ENCODE data around the gene FNDC8.
"Not testable (repeated sequence)": the region's sequence is repeated elsewhere in the genome, so short reads cannot be mapped to it uniquely, and the experiment has no call there.

The FNDC8 gene

GRCh38 chr17:35101725-35102124, 19.7 kb upstream of the FNDC8 start:
- H3F3A ChIP-seq (ENCODE audit: insufficient read depth): no peaks in the 10 kb centered on the region
- H3K4me2 ChIP-seq (ENCODE audit: low read depth, low read length, poor library complexity, severe bottlenecking): no peak overlapping the region
- H3K4me3 ChIP-seq (ENCODE audit: insufficient read depth, low read length, poor library complexity, severe bottlenecking): no peak overlapping the region
- no peaks in the 10 kb centered on the region for H3K79me2 ChIP-seq (ENCODE audit: insufficient read depth, low read length)
- 0 out of 2 replicates have a peak, but pooled peaks cover 6% of the 10 kb centered on the region for H3K36me3 ChIP-seq (ENCODE audit: low read length)
- no peak overlapping the region for H3K9ac ChIP-seq (ENCODE audit: low read length)
- H4K20me1 ChIP-seq (ENCODE audit: low read depth, low read length): no peaks in the 10 kb centered on the region
- no peak for TF ChIP-seq EZH2phosphoT487 (conservative IDR thresholded peaks at IDR 0.05; ENCODE audit: low read length)
- TF ChIP-seq, protein P1, sequence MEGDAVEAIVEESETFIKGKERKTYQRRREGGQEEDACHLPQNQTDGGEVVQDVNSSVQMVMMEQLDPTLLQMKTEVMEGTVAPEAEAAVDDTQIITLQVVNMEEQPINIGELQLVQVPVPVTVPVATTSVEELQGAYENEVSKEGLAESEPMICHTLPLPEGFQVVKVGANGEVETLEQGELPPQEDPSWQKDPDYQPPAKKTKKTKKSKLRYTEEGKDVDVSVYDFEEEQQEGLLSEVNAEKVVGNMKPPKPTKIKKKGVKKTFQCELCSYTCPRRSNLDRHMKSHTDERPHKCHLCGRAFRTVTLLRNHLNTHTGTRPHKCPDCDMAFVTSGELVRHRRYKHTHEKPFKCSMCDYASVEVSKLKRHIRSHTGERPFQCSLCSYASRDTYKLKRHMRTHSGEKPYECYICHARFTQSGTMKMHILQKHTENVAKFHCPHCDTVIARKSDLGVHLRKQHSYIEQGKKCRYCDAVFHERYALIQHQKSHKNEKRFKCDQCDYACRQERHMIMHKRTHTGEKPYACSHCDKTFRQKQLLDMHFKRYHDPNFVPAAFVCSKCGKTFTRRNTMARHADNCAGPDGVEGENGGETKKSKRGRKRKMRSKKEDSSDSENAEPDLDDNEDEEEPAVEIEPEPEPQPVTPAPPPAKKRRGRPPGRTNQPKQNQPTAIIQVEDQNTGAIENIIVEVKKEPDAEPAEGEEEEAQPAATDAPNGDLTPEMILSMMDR (IDR thresholded peaks at IDR 0.05; ENCODE audit: insufficient read depth, low read length, poor library complexity, severe bottlenecking): no peak
- H3K27me3 ChIP-seq (ENCODE audit: low read length): no peaks in the 10 kb centered on the region
- no peaks in the 10 kb centered on the region for H3K9me3 ChIP-seq (ENCODE audit: insufficient read depth, low read length)
- no peak overlapping the region for H3K27ac ChIP-seq (ENCODE audit: low read depth, low read length)
- no peaks in the 10 kb centered on the region for H3K9me2 ChIP-seq (replicated peaks; ENCODE audit: insufficient read depth, low read length)
- H2AFZ ChIP-seq (ENCODE audit: low read depth, low read length, severe bottlenecking): no peak overlapping the region

GRCh38 chr17:35103271-35103670, 18.1 kb upstream of the FNDC8 start:
- H3K4me2 ChIP-seq (ENCODE audit: low read depth, low read length, poor library complexity, severe bottlenecking): no peak overlapping the region
- H4K20me1 ChIP-seq (ENCODE audit: low read depth, low read length): no peaks in the 10 kb centered on the region
- 0 out of 2 replicates have a peak, but pooled peaks cover 6% of the 10 kb centered on the region for H3K36me3 ChIP-seq (ENCODE audit: low read length)
- H3K9ac ChIP-seq (ENCODE audit: low read length): no peak overlapping the region
- no peak overlapping the region for H2AFZ ChIP-seq (ENCODE audit: low read depth, low read length, severe bottlenecking)
- H3K9me2 ChIP-seq (replicated peaks; ENCODE audit: insufficient read depth, low read length): no peaks in the 10 kb centered on the region
- H3K27ac ChIP-seq (ENCODE audit: low read depth, low read length): no peak overlapping the region
- H3K79me2 ChIP-seq (ENCODE audit: insufficient read depth, low read length): 0 out of 2 replicates have a peak, but pooled peaks cover 4% of the 10 kb centered on the region
- no peaks in the 10 kb centered on the region for H3F3A ChIP-seq (ENCODE audit: insufficient read depth)
- H3K9me3 ChIP-seq (ENCODE audit: insufficient read depth, low read length): no peaks in the 10 kb centered on the region
- TF ChIP-seq EZH2phosphoT487 (conservative IDR thresholded peaks at IDR 0.05; ENCODE audit: low read length): no peak
- TF ChIP-seq, protein P1 (IDR thresholded peaks at IDR 0.05; ENCODE audit: insufficient read depth, low read length, poor library complexity, severe bottlenecking): no peak
- H3K27me3 ChIP-seq (ENCODE audit: low read length): no peaks in the 10 kb centered on the region
- H3K4me3 ChIP-seq (ENCODE audit: insufficient read depth, low read length, poor library complexity, severe bottlenecking): no peak overlapping the region

GRCh38 chr17:35104844-35105450, 16.5 kb upstream of the FNDC8 start:
- TF ChIP-seq, protein P1 (IDR thresholded peaks at IDR 0.05; ENCODE audit: insufficient read depth, low read length, poor library complexity, severe bottlenecking): no peak
- no peak for TF ChIP-seq EZH2phosphoT487 (conservative IDR thresholded peaks at IDR 0.05; ENCODE audit: low read length)
- H3K4me2 ChIP-seq (ENCODE audit: low read depth, low read length, poor library complexity, severe bottlenecking): no peak overlapping the region
- 0 out of 2 replicates have a peak, but pooled peaks cover 6% of the 10 kb centered on the region for H3K36me3 ChIP-seq (ENCODE audit: low read length)
- H3K27me3 ChIP-seq (ENCODE audit: low read length): no peaks in the 10 kb centered on the region
- no peak overlapping the region for H3K4me3 ChIP-seq (ENCODE audit: insufficient read depth, low read length, poor library complexity, severe bottlenecking)
- no peak overlapping the region for H2AFZ ChIP-seq (ENCODE audit: low read depth, low read length, severe bottlenecking)
- H3K79me2 ChIP-seq (ENCODE audit: insufficient read depth, low read length): peaks cover 13% of the 10 kb centered on the region; the same call in 1 of the 2 replicates
- no peak overlapping the region for H3K27ac ChIP-seq (ENCODE audit: low read depth, low read length)
- no peaks in the 10 kb centered on the region for H4K20me1 ChIP-seq (ENCODE audit: low read depth, low read length)
- H3K9me3 ChIP-seq (ENCODE audit: insufficient read depth, low read length): no peaks in the 10 kb centered on the region
- no peaks in the 10 kb centered on the region for H3F3A ChIP-seq (ENCODE audit: insufficient read depth)
- no peaks in the 10 kb centered on the region for H3K9me2 ChIP-seq (replicated peaks; ENCODE audit: insufficient read depth, low read length)
- no peak overlapping the region for H3K9ac ChIP-seq (ENCODE audit: low read length)

- H3K9me3 ChIP-seq (ENCODE audit: insufficient read depth, low read length); H3F3A ChIP-seq (ENCODE audit: insufficient read depth); H3K36me3 ChIP-seq (ENCODE audit: low read length); H3K27ac ChIP-seq (ENCODE audit: low read depth, low read length); H3K9ac ChIP-seq (ENCODE audit: low read length); H2AFZ ChIP-seq (ENCODE audit: low read depth, low read length, severe bottlenecking); H3K27me3 ChIP-seq (ENCODE audit: low read length); H3K4me3 ChIP-seq (ENCODE audit: insufficient read depth, low read length, poor library complexity, severe bottlenecking); H3K4me2 ChIP-seq (ENCODE audit: low read depth, low read length, poor library complexity, severe bottlenecking); H3K9me2 ChIP-seq (replicated peaks; ENCODE audit: insufficient read depth, low read length); H4K20me1 ChIP-seq (ENCODE audit: low read depth, low read length): not testable (repeated sequence)
- H3K79me2 ChIP-seq (ENCODE audit: insufficient read depth, low read length): peaks cover 33% of the 10 kb centered on the region
Measured at GRCh38 chr17:35110791-35111190, 10.6 kb upstream of the FNDC8 start.
